Measurements from ENCODE around the gene SUDS3. TPM values are rescaled to one million over a fixed set of nuclear protein-coding genes. Genes with fewer than 3 reads are reported as not detected.
"Not testable (repeated sequence)": the region's sequence is repeated elsewhere in the genome, so short reads cannot be mapped to it uniquely, and the experiment has no call there.

Gene SUDS3
- total RNA-seq, 6 experiments from 2014 or later: 9.7 to 15.9 (median 13.6) TPM

DNA sequence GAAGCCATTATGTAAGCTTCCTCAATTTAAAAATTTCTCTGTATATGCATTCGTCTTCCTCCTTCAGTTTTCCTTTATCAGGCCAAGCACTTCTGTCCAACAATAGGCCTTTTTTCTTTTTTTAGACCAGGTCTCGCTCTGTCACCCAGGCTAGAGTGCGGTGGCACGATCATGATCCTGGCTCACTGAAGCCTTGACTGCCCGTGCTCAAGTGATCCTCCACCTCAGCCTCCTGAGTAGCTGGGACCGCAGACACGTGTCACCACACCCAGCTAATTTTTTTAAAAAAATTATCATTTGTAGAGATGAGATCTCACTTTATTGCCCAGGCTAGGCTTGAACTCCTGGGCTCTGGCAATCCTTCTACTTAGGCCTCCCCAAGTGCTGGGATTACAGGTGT lies 29.5 kb upstream of the SUDS3 start:
- Histone ChIP-seq H3K4me1 (peaks cover 0 to 5% (median 0%) of the 10 kb centered on the region in 4 donors), H3K9me3 (no peaks in the 10 kb centered on the region), H3K27ac (no peak overlapping the region), H3K27me3 (no peaks in the 10 kb centered on the region), H3K36me3 (no peaks in the 10 kb centered on the region), H3K4me3 (no peak overlapping the region)
- TF ChIP-seq, protein P1, sequence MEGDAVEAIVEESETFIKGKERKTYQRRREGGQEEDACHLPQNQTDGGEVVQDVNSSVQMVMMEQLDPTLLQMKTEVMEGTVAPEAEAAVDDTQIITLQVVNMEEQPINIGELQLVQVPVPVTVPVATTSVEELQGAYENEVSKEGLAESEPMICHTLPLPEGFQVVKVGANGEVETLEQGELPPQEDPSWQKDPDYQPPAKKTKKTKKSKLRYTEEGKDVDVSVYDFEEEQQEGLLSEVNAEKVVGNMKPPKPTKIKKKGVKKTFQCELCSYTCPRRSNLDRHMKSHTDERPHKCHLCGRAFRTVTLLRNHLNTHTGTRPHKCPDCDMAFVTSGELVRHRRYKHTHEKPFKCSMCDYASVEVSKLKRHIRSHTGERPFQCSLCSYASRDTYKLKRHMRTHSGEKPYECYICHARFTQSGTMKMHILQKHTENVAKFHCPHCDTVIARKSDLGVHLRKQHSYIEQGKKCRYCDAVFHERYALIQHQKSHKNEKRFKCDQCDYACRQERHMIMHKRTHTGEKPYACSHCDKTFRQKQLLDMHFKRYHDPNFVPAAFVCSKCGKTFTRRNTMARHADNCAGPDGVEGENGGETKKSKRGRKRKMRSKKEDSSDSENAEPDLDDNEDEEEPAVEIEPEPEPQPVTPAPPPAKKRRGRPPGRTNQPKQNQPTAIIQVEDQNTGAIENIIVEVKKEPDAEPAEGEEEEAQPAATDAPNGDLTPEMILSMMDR (IDR thresholded peaks at IDR 0.05): no peak
- TF ChIP-seq POLR2A (IDR thresholded peaks at IDR 0.05): no peak
- ATAC-seq (no peak), DNase-seq (no peak)
- intact Hi-C loops (cut with DNase I): no loop called here
- 60% methylated on average over 7 of the region's 7 CpGs for WGBS (ENCODE audit: insufficient coverage, low coverage, low lambda C conversion rate, missing lambda C conversion rate)

DNA sequence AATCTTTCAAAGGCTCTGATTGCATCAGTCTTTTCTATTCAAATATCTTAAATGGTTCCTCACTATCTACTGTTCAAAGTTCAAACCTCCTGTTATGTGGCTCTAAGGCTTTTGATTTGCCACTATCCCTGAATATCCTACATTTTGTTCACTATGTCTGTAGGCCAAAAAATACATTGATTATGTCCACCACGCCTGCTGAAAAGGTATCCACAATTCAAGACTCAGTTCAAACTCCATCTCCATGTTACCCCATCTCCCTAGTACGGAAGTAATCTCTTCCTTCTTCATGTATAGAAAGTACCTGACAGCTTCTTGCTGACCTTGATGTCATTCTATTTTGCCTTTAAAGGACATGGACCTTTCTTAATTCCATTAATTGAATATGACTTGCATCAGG lies 28.4 kb upstream of the SUDS3 start:
- no peaks in the 10 kb centered on the region for H3K9me3 ChIP-seq
- ATAC-seq: no peak
- WGBS (ENCODE audit: insufficient coverage, low coverage, low lambda C conversion rate, missing lambda C conversion rate): 89% methylated on average over 2 of the region's 2 CpGs

DNA sequence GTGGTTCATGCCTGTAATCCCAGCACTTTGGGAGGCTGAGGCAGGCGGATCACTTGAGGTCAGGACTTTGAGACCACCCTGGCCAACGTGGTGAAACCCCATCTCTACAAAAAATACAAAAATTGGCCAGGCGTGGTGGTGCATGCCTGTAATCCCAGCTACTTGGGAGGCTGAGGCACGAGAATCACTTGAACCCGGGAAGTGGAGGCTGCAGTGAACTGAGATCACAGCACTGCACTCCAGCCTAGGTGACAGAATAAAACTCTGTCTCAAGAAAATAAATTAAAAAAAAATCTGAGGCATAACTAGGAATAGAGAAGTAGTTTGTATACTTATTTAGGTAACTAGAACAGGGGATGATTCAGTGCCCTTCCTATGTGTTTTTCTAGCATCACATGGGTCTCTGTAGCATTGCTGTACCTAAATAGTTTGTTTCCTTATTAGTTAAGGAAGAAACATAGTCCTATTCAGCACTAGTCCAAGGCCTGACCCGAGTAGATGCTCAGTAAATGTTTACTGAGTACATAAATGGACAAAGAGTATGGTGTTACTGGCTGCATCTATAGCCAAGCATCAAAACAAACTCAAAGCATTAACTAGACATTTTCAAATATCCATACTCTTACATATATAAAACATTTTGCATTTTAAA lies 25.3 kb upstream of the SUDS3 start:
- Histone ChIP-seq H3K4me3 (no peak overlapping the region), H3K9me3 (no peaks in the 10 kb centered on the region), H3K27ac (no peak overlapping the region), H3K4me1 (peaks cover 0 to 12% (median 0%) of the 10 kb centered on the region in 4 donors), H3K27me3 (no peaks in the 10 kb centered on the region), H3K36me3 (no peaks in the 10 kb centered on the region)
- 81% methylated on average over 6 of the region's 6 CpGs for WGBS (ENCODE audit: insufficient coverage, low coverage, low lambda C conversion rate, missing lambda C conversion rate)
- intact Hi-C loops (cut with DNase I): no loop called here
- no peak for TF ChIP-seq POLR2A (IDR thresholded peaks at IDR 0.05)
- TF ChIP-seq, protein P1 (IDR thresholded peaks at IDR 0.05): no peak
- peak in 1 of 4 donors; percentile 29 for ATAC-seq
- no peak for DNase-seq

More for the DNA sequence above, 28.4 kb upstream of the SUDS3 start:
- no peak overlapping the region for H3K4me3 ChIP-seq
- TF ChIP-seq, protein P1 (IDR thresholded peaks at IDR 0.05): no peak
- no peak for TF ChIP-seq POLR2A (IDR thresholded peaks at IDR 0.05)
- intact Hi-C loops (cut with DNase I): no loop called here
- H3K27ac ChIP-seq: no peak overlapping the region
- no peaks in the 10 kb centered on the region for H3K36me3 ChIP-seq
- no peak for DNase-seq
- peaks cover 0 to 9% (median 0%) of the 10 kb centered on the region in 4 donors for H3K4me1 ChIP-seq
- H3K27me3 ChIP-seq: no peaks in the 10 kb centered on the region

DNA sequence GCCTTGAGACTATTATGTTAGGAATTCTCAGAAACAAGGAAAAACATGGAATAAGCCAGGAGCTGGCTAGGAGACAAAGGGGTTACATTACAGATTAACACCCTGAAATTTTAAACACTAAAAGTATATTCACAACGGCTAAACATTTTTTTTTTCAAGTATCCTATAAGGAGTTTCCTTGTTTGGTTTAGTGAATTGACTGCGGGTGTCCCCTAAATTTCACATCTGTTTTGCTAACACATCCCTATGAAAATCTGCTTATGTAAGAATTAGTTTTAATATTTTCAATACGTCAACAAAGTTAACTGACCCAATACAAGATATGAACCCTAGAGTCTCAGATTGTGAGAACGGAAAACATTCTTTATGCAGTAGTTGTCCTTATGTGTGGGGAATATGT lies 22.6 kb upstream of the SUDS3 start:
- no peaks in the 10 kb centered on the region for H3K36me3 ChIP-seq
- intact Hi-C loops (cut with DNase I): no loop called here
- H3K27ac ChIP-seq: no peak overlapping the region
- TF ChIP-seq POLR2A (IDR thresholded peaks at IDR 0.05): no peak
- TF ChIP-seq, protein P1 (IDR thresholded peaks at IDR 0.05): no peak
- H3K4me3 ChIP-seq: no peak overlapping the region
- DNase-seq (no peak), ATAC-seq (no peak)
- H3K9me3 ChIP-seq: no peaks in the 10 kb centered on the region
- no peaks in the 10 kb centered on the region for H3K27me3 ChIP-seq
- H3K4me1 ChIP-seq: peaks cover 0 to 36% (median 5%) of the 10 kb centered on the region in 4 donors
- WGBS (ENCODE audit: insufficient coverage, low coverage, low lambda C conversion rate, missing lambda C conversion rate): 92% methylated on average over 4 of the region's 4 CpGs

DNA sequence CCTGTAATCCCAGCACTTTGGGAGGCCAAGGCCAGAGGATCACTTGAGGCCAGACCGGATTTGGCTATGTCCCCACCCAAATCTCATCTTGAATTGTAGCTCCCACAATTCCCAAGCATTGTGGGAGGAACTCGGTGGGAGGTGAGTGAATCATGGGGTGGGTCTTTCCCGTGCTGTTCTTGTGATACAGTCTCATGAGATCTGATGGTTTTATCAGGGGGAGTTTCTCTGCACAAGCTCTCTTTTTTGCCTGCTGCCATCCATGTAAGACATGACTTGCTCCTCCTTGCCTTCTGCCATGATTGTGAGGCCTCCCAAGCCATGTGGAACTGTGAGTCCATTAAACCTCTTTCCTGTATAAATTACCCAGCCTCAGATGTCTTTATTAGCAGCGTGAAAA lies 21.9 kb upstream of the SUDS3 start:
- intact Hi-C loops (cut with DNase I); H3K9me3 ChIP-seq: not testable (repeated sequence)
- peaks cover 0 to 36% (median 5%) of the 10 kb centered on the region in 4 donors for H3K4me1 ChIP-seq

More for the DNA sequence above, 21.9 kb upstream of the SUDS3 start:
- not testable (repeated sequence) for H3K27me3 ChIP-seq, H3K36me3 ChIP-seq, DNase-seq, H3K27ac ChIP-seq, H3K4me3 ChIP-seq, ATAC-seq
- WGBS (ENCODE audit: insufficient coverage, low coverage, low lambda C conversion rate, missing lambda C conversion rate): 100% methylated on average over 1 of the region's 4 CpGs

All from right lobe of liver (tissue), 6 donors.